ENCODE measurements around the gene FAM118B. TPM values are rescaled to one million over a fixed set of nuclear protein-coding genes. Genes with fewer than 3 reads are reported as not detected.

The FAM118B gene
- total and polyA plus RNA-seq, 9 donors: 7.3 to 18.9 (median 12.7) TPM

DNA sequence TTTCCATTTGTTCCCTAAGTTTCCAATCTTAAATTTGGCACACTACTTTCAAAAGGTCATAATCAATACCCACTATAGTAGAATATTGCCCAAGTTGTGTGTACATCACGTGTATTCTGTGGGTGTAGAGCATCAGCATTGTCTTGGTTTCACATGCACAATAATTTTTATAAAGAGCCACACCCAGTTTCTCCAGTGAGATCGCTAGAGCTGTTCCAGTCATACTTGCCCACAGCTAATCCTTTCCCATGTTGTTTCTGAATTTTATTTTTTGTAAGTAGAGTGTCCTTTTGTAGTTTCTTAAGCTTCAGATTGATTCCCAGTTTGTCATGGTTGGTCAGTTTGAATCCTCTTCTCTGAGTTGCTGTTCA lies 13.7 kb downstream of the FAM118B start:
- TF ChIP-seq EP300 (IDR thresholded peaks at IDR 0.05) (no peak), POLR2A (IDR thresholded peaks at IDR 0.05) (no peak)
- TF ChIP-seq, protein P1, sequence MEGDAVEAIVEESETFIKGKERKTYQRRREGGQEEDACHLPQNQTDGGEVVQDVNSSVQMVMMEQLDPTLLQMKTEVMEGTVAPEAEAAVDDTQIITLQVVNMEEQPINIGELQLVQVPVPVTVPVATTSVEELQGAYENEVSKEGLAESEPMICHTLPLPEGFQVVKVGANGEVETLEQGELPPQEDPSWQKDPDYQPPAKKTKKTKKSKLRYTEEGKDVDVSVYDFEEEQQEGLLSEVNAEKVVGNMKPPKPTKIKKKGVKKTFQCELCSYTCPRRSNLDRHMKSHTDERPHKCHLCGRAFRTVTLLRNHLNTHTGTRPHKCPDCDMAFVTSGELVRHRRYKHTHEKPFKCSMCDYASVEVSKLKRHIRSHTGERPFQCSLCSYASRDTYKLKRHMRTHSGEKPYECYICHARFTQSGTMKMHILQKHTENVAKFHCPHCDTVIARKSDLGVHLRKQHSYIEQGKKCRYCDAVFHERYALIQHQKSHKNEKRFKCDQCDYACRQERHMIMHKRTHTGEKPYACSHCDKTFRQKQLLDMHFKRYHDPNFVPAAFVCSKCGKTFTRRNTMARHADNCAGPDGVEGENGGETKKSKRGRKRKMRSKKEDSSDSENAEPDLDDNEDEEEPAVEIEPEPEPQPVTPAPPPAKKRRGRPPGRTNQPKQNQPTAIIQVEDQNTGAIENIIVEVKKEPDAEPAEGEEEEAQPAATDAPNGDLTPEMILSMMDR (IDR thresholded peaks at IDR 0.05): no peak
- H3K27ac ChIP-seq: no peak overlapping the region

DNA sequence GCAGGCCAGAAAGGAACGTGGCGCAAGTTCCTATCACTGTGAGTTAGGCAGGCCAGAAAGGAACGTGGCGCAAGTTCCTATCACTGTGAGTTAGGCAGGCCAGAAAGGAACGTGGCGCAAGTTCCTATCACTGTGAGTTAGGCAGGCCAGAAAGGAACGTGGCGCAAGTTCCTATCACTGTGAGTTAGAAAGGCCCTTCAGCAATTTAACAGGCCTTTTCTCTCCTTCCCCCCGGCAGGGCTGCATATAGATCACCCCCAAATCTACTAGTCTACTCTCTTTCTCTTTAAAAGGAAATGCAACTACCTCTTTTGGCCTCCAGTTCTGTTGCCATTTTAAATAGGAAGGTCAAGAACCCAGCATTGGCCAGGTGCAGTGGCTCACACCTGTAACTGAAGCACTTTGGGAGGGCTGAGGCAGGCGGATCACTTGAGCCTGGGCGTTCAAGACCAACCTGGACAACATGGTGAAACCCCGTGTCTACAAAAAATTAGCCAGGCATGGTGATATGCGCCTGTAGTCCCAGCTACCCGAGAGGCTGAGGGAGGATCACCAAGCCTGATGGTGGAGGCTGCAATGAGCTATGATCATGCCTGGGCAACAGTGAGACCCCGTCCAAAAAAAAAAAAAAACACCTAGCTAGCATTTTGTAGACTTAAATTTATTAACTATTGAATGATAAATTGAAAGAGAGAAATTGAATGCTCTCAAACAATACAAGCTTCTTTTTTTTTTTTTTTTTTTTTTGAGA lies 14.9 kb downstream of the FAM118B start:
- Histone ChIP-seq H3K27me3 (no peaks in the 10 kb centered on the region), H3K4me3 (no peak overlapping the region), H3K36me3 (no peaks in the 10 kb centered on the region), H3K4me1 (ENCODE audit: insufficient read depth) (no peaks in the 10 kb centered on the region), H3K9me3 (no peaks in the 10 kb centered on the region), H3K27ac (no peak overlapping the region)
- intact Hi-C loops (cut with DNase I): no loop called here
- 93 to 96% (median 94%) methylated on average over 11 of the region's 15 CpGs for WGBS, 3 donors
- no peak for DNase-seq
- no peak for TF ChIP-seq POLR2A (IDR thresholded peaks at IDR 0.05)
- TF ChIP-seq EP300 (IDR thresholded peaks at IDR 0.05): no peak
- TF ChIP-seq, protein P1 (IDR thresholded peaks at IDR 0.05): no peak

More for the DNA sequence above, 13.7 kb downstream of the FAM118B start:
- intact Hi-C loops (cut with DNase I): no loop called here
- no peaks in the 10 kb centered on the region for H3K9me3 ChIP-seq
- no peaks in the 10 kb centered on the region for H3K27me3 ChIP-seq
- H3K4me3 ChIP-seq: no peak overlapping the region
- H3K36me3 ChIP-seq: no peaks in the 10 kb centered on the region
- 94 to 95% (median 95%) methylated on average over 2 of the region's 2 CpGs for WGBS, 3 donors
- no peak for DNase-seq
- no peaks in the 10 kb centered on the region for H3K4me1 ChIP-seq (ENCODE audit: insufficient read depth)

DNA sequence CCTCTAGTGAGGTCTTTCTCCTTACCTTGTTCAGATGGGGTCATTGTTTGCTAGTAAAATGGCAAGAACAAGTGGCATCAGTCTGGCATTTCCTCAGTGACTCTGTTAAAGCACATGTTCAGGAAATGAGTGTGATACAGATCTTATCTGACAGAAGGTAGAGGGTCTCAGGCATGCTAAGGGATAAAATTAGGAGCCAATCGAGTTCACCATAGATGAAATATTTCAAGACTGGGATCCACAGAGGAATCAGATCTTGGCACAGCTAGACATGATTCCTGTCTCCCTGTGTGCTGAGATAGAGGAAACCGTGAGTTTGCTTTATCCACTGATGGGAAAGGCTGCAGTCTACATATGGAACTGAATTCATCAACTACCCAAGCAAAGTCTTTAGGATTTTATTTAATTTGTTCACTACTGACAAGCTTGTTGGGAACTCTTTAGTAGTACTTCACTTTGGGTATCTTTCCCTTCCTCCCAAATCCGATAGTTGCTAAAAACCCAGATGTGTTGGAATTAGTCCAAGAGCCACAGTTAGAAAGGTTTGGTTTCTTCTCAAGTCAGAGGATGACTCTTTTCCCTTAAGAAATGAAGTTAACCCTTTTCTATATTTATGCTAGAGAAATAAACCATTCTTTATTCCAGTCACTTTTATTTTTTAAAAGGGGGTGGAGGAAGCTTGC lies 18.4 kb downstream of the FAM118B start:
- no peak for DNase-seq
- Histone ChIP-seq H3K4me3 (no peak overlapping the region), H3K4me1 (ENCODE audit: insufficient read depth) (no peaks in the 10 kb centered on the region), H3K27me3 (no peaks in the 10 kb centered on the region), H3K27ac (no peak overlapping the region), H3K36me3 (no peaks in the 10 kb centered on the region), H3K9me3 (no peaks in the 10 kb centered on the region)
- TF ChIP-seq POLR2A (IDR thresholded peaks at IDR 0.05) (no peak), EP300 (IDR thresholded peaks at IDR 0.05) (no peak)
- TF ChIP-seq, protein P1 (IDR thresholded peaks at IDR 0.05): no peak
- 40 to 55% (median 51%) methylated on average over 3 of the region's 3 CpGs for WGBS, 3 donors
- intact Hi-C loops (cut with DNase I): no loop called here

DNA sequence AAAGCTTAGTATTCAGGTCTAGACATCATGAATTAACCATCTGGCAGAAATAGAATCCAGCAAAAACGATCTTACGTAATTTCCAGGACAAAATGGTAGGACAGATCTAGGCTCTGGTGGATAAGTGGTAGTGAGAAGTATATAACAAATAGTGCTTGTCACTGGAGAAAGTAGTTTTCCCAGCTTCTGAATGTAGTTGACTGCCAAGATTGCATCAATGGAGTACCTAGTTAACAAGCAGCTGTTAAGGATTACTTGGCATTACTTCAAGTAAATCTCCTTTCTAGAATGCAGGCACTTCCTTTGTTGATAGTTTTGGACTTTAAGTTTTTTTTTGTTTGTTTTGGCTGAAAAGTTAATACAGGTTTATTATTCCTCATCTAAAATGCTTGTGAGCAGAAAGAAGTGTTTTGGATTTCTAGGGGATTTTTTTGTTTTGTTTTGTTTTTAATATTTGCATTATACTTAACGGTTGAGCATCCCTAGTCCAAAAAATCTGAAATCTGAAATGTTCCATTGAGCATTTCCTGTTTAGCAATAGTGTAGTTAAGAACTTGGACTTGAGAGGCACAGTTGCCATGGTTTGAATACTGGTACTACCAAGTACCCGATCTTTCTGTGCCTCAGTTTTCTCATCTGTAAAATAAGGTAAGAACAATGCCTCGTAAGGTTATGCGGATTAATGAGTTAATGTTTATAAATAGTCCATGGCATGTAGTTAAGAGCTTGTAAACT lies 20.3 kb downstream of the FAM118B start:
- DNase-seq: no peak
- H3K9me3 ChIP-seq: no peaks in the 10 kb centered on the region
- H3K27ac ChIP-seq: no peak overlapping the region
- H3K36me3 ChIP-seq: no peaks in the 10 kb centered on the region
- TF ChIP-seq POLR2A (IDR thresholded peaks at IDR 0.05): no peak
- TF ChIP-seq, protein P1 (IDR thresholded peaks at IDR 0.05): no peak
- WGBS, 3 donors: 29 to 49% (median 45%) methylated on average over 6 of the region's 6 CpGs
- H3K4me1 ChIP-seq (ENCODE audit: insufficient read depth): no peaks in the 10 kb centered on the region
- intact Hi-C loops (cut with DNase I): no loop called here
- H3K4me3 ChIP-seq: no peak overlapping the region
- H3K27me3 ChIP-seq: no peaks in the 10 kb centered on the region
